Midbrain (tissue), 1 donor: ENCODE results near the gene SLC25A6.
"Not testable (repeated sequence)": the region's sequence is repeated elsewhere in the genome, so short reads cannot be mapped to it uniquely, and the experiment has no call there.

Experiments
- DNase-seq: peaks from one replicate; lab custom pipeline; 2025; lab: John Stamatoyannopoulos, UW

SLC25A6 gene

GRCh38 chrX:1354036-1355019, 37.6 kb downstream of the SLC25A6 start:
- DNase-seq, result no peak

- no peak for DNase-seq
These were observed 39.8 kb downstream of the SLC25A6 start for GRCh38 chrX:1351981-1352714.

- not testable (repeated sequence) for DNase-seq
These were observed 42.3 kb downstream of the SLC25A6 start for GRCh38 chrX:1349606-1350005.

- no peak for DNase-seq
These were observed 50.2 kb downstream of the SLC25A6 start for GRCh38 chrX:1341545-1342184.

- DNase-seq, result no peak
These were observed 54.7 kb downstream of the SLC25A6 start for GRCh38 chrX:1336948-1337779.

- DNase-seq, result no peak
These were observed 55.5 kb downstream of the SLC25A6 start, which contains the start of gene IL3RA for GRCh38 chrX:1336331-1336943. Gene IL3RA (plus strand): TSS chrX:1336785. CDS start chrX:1341766, 4,981 bp downstream.
